ENCODE data around the gene AKT3.

Gene AKT3

DNA sequence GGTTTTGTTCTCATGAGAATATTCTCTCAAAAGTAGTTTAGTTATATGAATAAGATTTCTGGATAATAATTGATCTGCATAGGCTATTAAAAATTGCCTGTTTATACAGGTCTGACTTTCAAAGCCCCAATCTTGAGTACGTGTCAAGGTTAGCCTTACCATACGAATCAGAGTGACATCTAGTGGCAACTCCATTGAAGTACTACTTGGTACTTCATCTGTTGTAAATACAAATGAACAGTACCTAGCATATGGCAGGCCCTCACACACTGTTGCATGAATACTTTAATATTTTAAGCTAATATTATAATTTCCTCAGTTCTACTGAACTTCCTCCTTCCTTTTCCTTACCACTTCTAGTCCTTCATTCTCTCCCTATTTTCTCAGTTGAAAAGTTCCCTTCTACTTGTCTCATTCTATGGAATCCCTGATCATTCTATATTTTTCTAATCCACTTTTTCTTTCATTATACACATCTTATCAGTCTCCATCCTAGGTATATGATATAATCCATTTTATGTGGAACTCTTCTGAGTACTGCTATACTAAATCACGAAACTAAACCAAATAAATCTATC lies 101.2 kb downstream of the AKT3 start:
- in situ Hi-C loops (cut with MboI; ENCODE audit: low sequenced_read_pairs, unreplicated experiment), result loop anchor here (25.0 kb wide), 2 partner anchors 411 to 514 kb away; no protein-coding TSS in a partner anchor
- peak; percentile 72 for DNase-seq (ENCODE audit: low spot score)
- TF ChIP-seq, protein P1, sequence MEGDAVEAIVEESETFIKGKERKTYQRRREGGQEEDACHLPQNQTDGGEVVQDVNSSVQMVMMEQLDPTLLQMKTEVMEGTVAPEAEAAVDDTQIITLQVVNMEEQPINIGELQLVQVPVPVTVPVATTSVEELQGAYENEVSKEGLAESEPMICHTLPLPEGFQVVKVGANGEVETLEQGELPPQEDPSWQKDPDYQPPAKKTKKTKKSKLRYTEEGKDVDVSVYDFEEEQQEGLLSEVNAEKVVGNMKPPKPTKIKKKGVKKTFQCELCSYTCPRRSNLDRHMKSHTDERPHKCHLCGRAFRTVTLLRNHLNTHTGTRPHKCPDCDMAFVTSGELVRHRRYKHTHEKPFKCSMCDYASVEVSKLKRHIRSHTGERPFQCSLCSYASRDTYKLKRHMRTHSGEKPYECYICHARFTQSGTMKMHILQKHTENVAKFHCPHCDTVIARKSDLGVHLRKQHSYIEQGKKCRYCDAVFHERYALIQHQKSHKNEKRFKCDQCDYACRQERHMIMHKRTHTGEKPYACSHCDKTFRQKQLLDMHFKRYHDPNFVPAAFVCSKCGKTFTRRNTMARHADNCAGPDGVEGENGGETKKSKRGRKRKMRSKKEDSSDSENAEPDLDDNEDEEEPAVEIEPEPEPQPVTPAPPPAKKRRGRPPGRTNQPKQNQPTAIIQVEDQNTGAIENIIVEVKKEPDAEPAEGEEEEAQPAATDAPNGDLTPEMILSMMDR (IDR thresholded peaks at IDR 0.05; ENCODE audit: borderline replicate concordance, control extremely low read depth, extremely low read depth, insufficient read depth, missing control alignments), result peak; percentile 64

DNA sequence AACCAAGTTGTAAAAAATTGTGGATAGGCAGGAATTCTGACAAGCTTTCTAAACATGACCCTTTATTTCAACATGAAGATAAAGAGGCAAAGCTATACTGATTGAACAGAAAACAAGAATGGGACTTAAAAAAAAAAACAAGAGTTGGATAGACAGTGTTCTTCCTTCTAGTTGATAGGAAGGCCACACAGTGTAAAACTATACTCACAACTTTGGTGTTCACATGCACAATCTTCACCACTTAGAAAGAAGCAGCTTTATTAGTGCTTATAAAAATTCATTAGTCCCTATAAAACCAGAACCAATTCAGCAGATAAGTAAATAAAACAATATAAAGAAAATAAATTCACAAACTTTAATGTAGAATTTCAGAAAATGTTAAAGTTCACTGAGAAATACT lies 101.8 kb downstream of the AKT3 start:
- TF ChIP-seq, protein P1 (IDR thresholded peaks at IDR 0.05; ENCODE audit: borderline replicate concordance, control extremely low read depth, extremely low read depth, insufficient read depth, missing control alignments), result no peak
- in situ Hi-C loops (cut with MboI; ENCODE audit: low sequenced_read_pairs, unreplicated experiment), result loop anchor here (25.0 kb wide), 2 partner anchors 411 to 514 kb away; no protein-coding TSS in a partner anchor

DNA sequence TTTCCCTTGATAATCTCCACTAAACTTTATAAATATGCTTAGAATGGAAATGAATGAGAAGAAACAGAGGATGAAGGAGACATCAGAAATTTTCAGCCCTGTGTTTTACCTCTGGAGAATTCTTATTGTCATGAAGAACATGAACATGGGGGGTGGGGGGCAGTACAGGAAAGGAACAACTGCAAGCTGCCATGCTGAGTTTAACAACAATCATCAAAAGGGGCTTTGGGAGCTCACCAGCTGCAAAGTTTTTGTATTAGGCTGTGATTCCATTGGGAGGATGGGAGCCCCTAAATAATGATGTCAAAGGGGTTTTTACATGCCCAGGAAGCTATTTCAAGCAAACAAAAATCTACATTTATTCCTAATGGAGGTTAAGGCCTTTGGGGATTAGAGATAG lies 103.3 kb downstream of the AKT3 start:
- in situ Hi-C loops (cut with MboI; ENCODE audit: low sequenced_read_pairs, unreplicated experiment), result loop anchor here (25.0 kb wide), 2 partner anchors 409 to 516 kb away; no protein-coding TSS in a partner anchor
- DNase-seq (ENCODE audit: low spot score), result no peak
- TF ChIP-seq, protein P1 (IDR thresholded peaks at IDR 0.05; ENCODE audit: borderline replicate concordance, control extremely low read depth, extremely low read depth, insufficient read depth, missing control alignments), result no peak

More for the DNA sequence above, 101.8 kb downstream of the AKT3 start:
- DNase-seq (ENCODE audit: low spot score), result no peak

DNA sequence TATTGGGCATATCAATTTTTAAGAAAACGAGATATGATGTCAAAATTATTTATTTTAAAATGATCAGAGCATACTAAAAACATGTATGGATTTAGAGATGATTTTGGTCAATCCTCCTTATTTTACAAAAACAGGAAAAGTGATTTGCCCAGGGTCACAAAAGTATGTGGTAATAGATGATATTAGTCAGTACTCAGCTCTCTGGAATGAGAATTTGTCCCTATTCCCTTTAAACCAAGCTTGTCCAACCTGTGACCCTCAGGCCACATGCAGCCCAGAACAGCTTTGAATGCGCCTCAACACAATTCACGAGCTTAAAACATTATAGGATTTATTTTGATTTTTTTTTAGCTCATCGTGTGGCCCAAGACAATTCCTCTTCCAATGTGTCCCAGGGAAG lies 104.7 kb downstream of the AKT3 start:
- no peak for DNase-seq (ENCODE audit: low spot score)
- TF ChIP-seq, protein P1 (IDR thresholded peaks at IDR 0.05; ENCODE audit: borderline replicate concordance, control extremely low read depth, extremely low read depth, insufficient read depth, missing control alignments), result no peak
- in situ Hi-C loops (cut with MboI; ENCODE audit: low sequenced_read_pairs, unreplicated experiment), result loop anchor here (25.0 kb wide), 2 partner anchors 408 to 517 kb away; no protein-coding TSS in a partner anchor

DNA sequence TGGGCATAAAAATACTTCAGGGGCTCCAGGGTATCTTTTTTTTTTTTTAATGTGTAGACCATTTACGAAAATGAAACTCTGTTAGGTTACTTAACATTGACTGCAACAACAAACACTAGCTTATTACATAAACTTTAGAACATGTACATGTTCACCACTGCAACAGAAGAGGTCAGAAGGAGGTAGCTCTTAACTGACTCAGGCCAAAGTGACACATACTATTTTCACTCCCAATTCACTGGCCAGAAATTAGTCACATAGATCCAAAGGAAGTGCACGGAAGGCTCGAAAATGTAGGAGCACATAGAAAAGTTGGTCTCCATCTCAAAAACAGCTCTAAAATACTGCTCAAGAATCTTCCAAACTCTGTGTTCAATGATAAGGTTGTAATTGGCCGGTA lies 107.2 kb downstream of the AKT3 start:
- TF ChIP-seq, protein P1 (IDR thresholded peaks at IDR 0.05; ENCODE audit: borderline replicate concordance, control extremely low read depth, extremely low read depth, insufficient read depth, missing control alignments), result no peak
- in situ Hi-C loops (cut with MboI; ENCODE audit: low sequenced_read_pairs, unreplicated experiment), result loop anchor here (25.0 kb wide), 2 partner anchors 406 to 519 kb away; no protein-coding TSS in a partner anchor
- DNase-seq (ENCODE audit: low spot score), result no peak

DNA sequence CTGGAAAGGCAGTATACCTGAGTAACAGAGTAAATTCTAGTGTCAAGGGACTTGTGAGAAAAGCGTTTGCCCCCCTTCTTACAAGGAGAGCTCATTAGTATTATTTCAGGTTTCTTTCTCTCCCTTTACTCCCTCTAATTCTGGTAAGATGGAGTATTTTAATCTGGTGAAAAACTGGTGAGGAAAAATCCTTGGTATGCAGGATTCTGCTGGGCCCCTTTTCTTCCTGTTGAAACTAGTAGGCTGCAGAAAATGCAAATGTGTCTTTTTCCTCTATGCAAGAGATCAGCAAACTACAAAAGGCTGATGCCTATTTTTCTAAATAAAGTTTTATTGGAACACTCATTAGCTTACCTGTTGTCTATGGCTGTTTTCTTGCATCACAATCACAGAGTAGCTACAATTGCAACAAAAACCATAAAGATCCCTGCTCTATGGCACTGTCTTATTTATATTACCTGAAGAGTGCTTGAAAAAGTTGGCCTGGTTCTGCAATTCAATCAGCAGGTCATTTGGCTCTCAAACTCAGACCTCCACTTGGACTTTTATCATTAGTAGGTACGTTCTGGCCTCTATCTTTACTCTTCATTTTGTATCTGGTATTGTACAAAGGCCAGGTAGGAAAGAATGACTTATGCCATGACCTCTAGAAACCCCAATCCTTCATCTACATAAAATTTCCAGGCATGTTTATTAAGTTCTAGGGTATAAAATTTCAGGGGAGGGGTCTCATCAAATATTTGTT lies 109.6 kb downstream of the AKT3 start:
- in situ Hi-C loops (cut with MboI; ENCODE audit: low sequenced_read_pairs, unreplicated experiment), result loop anchor here (25.0 kb wide), 2 partner anchors 403 to 522 kb away; no protein-coding TSS in a partner anchor
- TF ChIP-seq, protein P1 (IDR thresholded peaks at IDR 0.05; ENCODE audit: borderline replicate concordance, control extremely low read depth, extremely low read depth, insufficient read depth, missing control alignments), result no peak
- DNase-seq (ENCODE audit: low spot score), result no peak

All from GM13976 (cell line).